OCI-LY3 (cell line): Measurements from ENCODE around the gene TMEM178B.

Experiments
- CTCF ChIP-seq: fragments of 200-600, 300-600 bp; sonication (generic); IDR thresholded peaks from 2 replicates; pipeline ENCODE4 v1.5.1; 2014; ENCODE audit warnings: antibody characterized with exemption, low read length, low read depth
- EZH2phosphoT487 ChIP-seq: fragments of 200-600 bp; shearing (Covaris generic); IDR thresholded peaks from 2 replicates; pipeline ENCODE4 v1.6.1; 2018; ENCODE audit warnings: antibody characterized with exemption, mixed run types, low read depth

GRCh38 chr7:141466151-141466904 is 392.5 kb downstream of the TMEM178B start:
- TF ChIP-seq CTCF: no peak
- no peak for TF ChIP-seq EZH2phosphoT487
